Measurements from ENCODE around the gene PDZRN3. TPM values are rescaled to one million over a fixed set of nuclear protein-coding genes. Genes with fewer than 3 reads are reported as not detected.

PDZRN3 gene
- total RNA-seq, 2 experiments from 2014 or later, result not detected

DNA sequence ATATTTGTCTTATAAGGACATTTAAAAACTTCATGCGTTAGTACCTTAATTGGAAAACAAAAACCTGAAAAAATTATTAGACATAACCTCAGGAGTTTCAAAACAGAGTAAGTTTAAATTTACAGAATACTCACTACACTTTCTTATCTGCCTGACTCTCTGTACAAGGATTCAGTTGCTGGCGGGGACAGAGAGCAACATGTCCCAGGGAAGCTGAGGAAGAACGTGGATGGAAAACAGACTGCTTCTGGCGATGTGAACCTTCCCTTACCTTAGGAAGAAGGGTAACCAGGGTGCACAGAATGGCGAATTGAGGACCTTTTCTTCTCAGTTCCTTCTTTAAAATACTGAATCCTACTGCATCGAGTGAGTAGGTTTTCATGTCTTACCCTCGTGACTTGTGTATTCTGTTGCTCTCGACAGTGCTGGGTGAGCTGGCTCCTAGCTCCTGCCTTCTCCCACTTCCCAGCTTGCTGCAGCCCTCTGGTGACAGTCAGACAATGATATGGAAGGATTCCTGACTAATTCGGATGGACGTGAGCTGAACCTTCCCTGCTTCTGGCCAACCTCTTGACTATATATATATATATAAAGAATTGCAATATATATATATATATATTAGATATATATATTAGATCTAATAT is 178.2 kb downstream of the PDZRN3 start:
- no peaks in the 10 kb centered on the region for H3K9me3 Mint-ChIP-seq (ENCODE audit: insufficient read depth)
- ChIA-PET POLR2A (no interaction called here), CTCF (no interaction called here)
- no peak overlapping the region for H3K4me3 Mint-ChIP-seq
- no peaks in the 10 kb centered on the region for H3K36me3 Mint-ChIP-seq (ENCODE audit: low read depth)
- H3K4me1 Mint-ChIP-seq (ENCODE audit: low read depth), result no peaks in the 10 kb centered on the region
- no peak for ATAC-seq
- no peak overlapping the region for H3K27ac Mint-ChIP-seq
- H3K27me3 Mint-ChIP-seq (ENCODE audit: low read depth), result no peaks in the 10 kb centered on the region
- no peak for DNase-seq

DNA sequence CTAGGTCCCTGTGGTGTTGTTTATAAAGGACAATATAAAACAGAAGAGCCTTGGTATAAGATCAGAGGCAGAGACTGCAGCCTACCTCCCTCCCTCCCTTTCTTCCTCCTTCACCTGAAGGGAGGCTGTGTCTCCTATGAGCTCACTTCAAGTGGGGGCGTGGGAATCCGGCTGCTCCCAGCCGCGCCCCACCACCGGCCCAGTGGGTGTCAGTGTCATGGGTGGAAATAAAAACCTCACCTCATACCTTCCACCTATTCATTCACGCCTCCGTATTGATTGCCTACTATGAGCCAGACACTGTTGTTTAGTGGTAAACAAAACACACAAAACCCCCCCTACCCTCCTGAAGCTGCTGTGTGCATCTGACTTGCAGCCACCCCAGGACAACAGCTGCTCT is 181.9 kb downstream of the PDZRN3 start:
- H3K36me3 Mint-ChIP-seq (ENCODE audit: low read depth), result no peaks in the 10 kb centered on the region
- no peaks in the 10 kb centered on the region for H3K4me1 Mint-ChIP-seq (ENCODE audit: low read depth)
- ATAC-seq (no peak), DNase-seq (no peak)
- H3K27me3 Mint-ChIP-seq (ENCODE audit: low read depth), result no peaks in the 10 kb centered on the region
- H3K27ac Mint-ChIP-seq, result no peak overlapping the region
- no peak overlapping the region for H3K4me3 Mint-ChIP-seq
- CTCF ChIA-PET, result no interaction called here
- POLR2A ChIA-PET, result no interaction called here
- no peaks in the 10 kb centered on the region for H3K9me3 Mint-ChIP-seq (ENCODE audit: insufficient read depth)

DNA sequence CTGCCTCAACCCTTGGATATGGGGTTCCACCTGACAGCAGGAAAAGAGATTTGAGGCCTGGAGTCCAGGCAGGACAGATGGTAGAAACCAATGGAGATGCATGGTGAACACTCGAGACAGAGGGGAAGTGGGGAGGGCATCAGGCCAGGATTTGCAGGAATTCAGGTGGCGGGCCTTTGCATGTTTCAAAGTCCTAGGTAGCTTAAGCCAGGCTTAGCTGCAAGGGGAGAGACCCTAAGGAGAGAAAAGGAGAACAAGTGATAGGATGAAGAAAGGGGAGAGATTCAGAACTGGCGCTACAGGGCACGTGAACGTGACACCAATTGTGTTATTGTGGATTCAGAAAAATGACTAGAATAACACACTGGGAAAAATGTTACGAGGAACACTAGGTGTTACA is 182.6 kb downstream of the PDZRN3 start:
- Mint-ChIP-seq H3K27ac (no peak overlapping the region), H3K4me3 (no peak overlapping the region), H3K36me3 (ENCODE audit: low read depth) (no peaks in the 10 kb centered on the region), H3K4me1 (ENCODE audit: low read depth) (no peaks in the 10 kb centered on the region), H3K9me3 (ENCODE audit: insufficient read depth) (no peaks in the 10 kb centered on the region), H3K27me3 (ENCODE audit: low read depth) (no peaks in the 10 kb centered on the region)
- POLR2A ChIA-PET, result no interaction called here
- CTCF ChIA-PET, result no interaction called here
- ATAC-seq (no peak), DNase-seq (no peak)

DNA sequence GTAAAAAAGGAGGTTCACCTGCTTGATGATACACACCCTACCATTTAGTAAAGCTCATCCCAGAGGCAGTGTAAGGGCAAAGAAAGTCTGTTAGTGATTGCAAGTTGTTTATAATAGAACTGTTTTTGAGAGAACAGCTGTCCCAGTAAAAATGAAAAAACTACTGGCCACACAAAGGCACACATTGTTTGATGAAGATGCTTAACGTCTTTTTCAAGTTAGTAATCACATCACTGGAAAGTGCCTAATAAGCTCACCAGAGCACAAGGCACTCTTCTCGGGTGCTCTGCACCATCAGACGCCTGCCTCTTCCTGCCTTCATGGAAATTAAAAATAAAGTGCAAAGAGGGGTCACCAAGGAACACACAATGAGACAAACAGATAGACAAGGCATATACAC is 186.9 kb downstream of the PDZRN3 start:
- Mint-ChIP-seq H3K27ac (no peak overlapping the region), H3K4me3 (no peak overlapping the region), H3K27me3 (ENCODE audit: low read depth) (no peaks in the 10 kb centered on the region), H3K36me3 (ENCODE audit: low read depth) (no peaks in the 10 kb centered on the region), H3K4me1 (ENCODE audit: low read depth) (no peaks in the 10 kb centered on the region), H3K9me3 (ENCODE audit: insufficient read depth) (no peaks in the 10 kb centered on the region)
- ChIA-PET POLR2A (no interaction called here), CTCF (no interaction called here)
- DNase-seq (no peak), ATAC-seq (no peak)

DNA sequence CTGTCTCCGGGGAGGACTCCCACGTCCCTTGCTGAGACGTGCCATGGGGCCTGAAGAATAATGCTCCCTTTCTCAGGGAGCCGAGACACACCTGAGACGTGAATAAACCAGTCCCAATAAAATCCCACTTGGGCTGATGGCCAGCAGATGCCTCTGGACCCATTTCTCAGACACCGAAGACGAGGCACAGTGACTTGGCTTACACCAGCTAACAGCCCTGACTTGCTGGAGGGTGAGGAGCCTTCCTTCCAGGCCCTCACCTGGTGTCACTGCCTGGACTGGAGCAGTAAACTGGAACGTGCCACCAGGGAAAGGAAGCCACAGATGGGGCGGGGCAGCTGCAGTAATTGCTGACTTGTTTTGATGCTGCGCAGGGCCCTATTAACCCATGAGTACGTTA is 189.7 kb downstream of the PDZRN3 start:
- no peak overlapping the region for H3K4me3 Mint-ChIP-seq
- no peaks in the 10 kb centered on the region for H3K36me3 Mint-ChIP-seq (ENCODE audit: low read depth)
- ATAC-seq (no peak), DNase-seq (no peak)
- no peaks in the 10 kb centered on the region for H3K4me1 Mint-ChIP-seq (ENCODE audit: low read depth)
- no peaks in the 10 kb centered on the region for H3K27me3 Mint-ChIP-seq (ENCODE audit: low read depth)
- no peaks in the 10 kb centered on the region for H3K9me3 Mint-ChIP-seq (ENCODE audit: insufficient read depth)
- ChIA-PET CTCF (no interaction called here), POLR2A (no interaction called here)
- no peak overlapping the region for H3K27ac Mint-ChIP-seq

DNA sequence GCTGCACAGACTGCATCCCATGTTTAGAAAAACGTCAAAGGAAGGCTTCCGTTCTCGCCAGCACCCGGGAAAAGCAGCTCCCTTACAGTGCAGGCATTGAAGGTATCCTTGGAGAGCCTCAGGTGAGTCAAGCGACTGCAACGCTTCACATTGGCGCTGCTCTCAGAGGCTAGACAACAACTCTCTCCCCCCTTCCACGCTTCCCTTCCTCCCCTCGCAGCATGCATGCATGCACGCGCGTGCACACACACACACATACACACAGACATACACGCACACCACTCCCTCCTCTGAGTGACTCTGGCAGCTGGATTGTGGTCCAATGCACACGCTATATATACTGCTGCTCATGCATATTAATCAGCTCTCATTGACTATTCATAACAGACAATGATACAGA is 191.1 kb downstream of the PDZRN3 start:
- H3K4me3 Mint-ChIP-seq, result no peak overlapping the region
- no peak for DNase-seq
- H3K27me3 Mint-ChIP-seq (ENCODE audit: low read depth), result no peaks in the 10 kb centered on the region
- no peaks in the 10 kb centered on the region for H3K9me3 Mint-ChIP-seq (ENCODE audit: insufficient read depth)
- POLR2A ChIA-PET, result no interaction called here
- ATAC-seq, result no peak
- H3K4me1 Mint-ChIP-seq (ENCODE audit: low read depth), result no peaks in the 10 kb centered on the region
- H3K36me3 Mint-ChIP-seq (ENCODE audit: low read depth), result no peaks in the 10 kb centered on the region
- H3K27ac Mint-ChIP-seq, result no peak overlapping the region
- CTCF ChIA-PET, result no interaction called here

DNA sequence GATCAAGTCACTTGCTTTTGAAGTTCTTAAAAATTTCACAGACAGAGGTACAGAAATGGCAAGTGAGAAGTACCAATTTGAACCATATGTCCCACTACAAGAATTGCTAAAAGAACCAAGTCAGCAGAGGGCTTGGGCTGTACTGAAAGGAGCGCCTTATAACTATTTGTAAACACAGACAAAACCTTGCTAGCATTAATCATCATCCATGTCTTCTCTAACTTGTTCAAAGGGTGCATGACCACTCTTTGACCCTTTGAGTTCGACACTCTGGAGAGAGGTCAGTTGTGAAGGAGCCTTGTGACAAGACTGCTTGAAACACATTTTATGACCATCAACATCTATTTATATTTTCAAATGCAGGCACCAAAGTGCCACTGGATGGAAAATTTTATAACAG is 191.7 kb downstream of the PDZRN3 start:
- Mint-ChIP-seq H3K4me1 (ENCODE audit: low read depth) (no peaks in the 10 kb centered on the region), H3K4me3 (no peak overlapping the region), H3K27ac (no peak overlapping the region), H3K9me3 (ENCODE audit: insufficient read depth) (no peaks in the 10 kb centered on the region), H3K27me3 (ENCODE audit: low read depth) (no peaks in the 10 kb centered on the region), H3K36me3 (ENCODE audit: low read depth) (no peaks in the 10 kb centered on the region)
- ATAC-seq (no peak), DNase-seq (no peak)
- ChIA-PET POLR2A (no interaction called here), CTCF (no interaction called here)

DNA sequence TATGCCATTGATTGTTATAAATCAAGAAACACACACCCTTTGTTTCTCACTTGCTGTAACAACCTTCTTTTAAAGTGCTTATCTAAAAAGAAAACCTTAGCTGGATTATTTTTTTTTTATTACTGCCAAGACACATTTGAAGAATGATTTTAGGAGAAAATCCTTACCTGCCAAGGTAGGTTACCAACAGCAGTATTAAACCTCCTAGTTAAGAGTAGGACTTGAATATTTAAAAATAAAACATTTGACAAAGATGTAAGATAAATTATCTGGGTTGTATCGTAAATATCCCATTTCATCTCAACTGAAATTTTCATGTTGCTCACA is 192.1 kb downstream of the PDZRN3 start:
- H3K4me3 Mint-ChIP-seq, result no peak overlapping the region
- no peaks in the 10 kb centered on the region for H3K4me1 Mint-ChIP-seq (ENCODE audit: low read depth)
- ChIA-PET CTCF (no interaction called here), POLR2A (no interaction called here)
- DNase-seq (no peak), ATAC-seq (no peak)
- H3K9me3 Mint-ChIP-seq (ENCODE audit: insufficient read depth), result no peaks in the 10 kb centered on the region
- no peaks in the 10 kb centered on the region for H3K36me3 Mint-ChIP-seq (ENCODE audit: low read depth)
- H3K27ac Mint-ChIP-seq, result no peak overlapping the region
- no peaks in the 10 kb centered on the region for H3K27me3 Mint-ChIP-seq (ENCODE audit: low read depth)

DNA sequence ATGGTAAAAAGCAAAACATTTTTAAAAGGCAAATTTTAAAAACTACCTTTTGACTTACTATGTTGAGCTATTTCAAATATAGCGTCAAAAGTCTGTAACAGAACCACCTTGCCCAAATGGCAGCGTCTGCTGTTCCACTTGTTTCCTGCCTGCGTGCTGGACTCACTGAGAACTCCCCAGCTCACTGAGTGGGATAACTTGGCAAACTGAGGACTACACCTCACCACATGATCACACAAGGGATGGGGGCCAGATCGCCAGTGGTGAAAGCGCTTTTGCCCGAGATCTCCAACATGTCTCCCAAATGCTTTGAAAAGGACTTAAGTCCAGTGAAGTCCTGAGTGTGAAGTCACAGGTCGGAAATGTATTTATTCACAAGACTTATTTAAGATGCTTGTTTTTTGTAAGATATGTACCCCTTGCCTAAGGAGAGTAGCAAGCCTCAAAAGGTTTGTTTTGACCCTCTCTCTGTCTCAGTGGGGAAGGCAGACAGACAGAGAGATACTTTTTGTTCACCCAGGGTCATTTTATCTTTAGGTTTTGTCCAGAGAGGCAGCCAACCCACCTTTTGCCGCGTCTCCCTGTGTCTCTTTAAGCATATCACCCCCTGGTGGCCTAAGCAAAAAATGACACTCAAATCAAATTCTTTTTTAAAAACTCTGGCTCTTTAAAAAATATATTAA is 192.6 kb downstream of the PDZRN3 start:
- H3K27me3 Mint-ChIP-seq (ENCODE audit: low read depth), result no peaks in the 10 kb centered on the region
- peak; percentile 26 for DNase-seq

DNA sequence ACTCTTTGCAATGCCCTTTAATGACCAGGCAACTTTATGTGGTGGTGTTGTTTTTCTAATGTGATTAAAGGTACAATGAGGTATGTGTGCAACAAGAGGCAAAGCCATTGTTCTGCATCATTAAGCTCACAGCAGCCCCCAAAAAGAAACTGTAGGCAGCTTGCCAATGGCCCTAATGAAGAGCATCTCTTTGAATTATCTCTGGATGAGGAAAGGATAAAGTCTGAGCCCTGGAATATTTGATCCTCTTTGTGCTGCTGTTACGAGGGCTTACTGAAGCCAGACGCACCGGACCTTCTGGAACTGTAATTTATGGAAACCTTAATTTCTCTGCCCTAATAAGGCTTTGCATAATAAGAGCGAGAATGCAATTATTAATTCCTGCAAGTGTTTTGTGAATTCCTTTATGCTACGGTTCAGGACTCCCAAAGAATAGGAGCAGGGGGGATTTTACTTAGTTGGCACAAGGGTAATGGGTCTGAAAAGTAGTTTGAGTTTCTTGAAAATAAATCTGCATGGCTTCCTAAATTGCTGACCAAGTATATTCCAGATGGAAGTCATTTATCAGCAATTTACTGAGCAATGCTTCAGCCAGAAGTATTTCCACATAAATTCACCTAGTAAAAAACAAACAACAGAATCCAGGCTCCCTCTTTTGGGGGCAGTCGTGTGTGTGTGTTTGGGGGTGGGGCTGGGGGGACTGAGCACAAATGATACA is 193.4 kb downstream of the PDZRN3 start:
- no peak overlapping the region for H3K27ac Mint-ChIP-seq
- H3K9me3 Mint-ChIP-seq (ENCODE audit: insufficient read depth), result no peaks in the 10 kb centered on the region
- DNase-seq, result no peak
- H3K4me1 Mint-ChIP-seq (ENCODE audit: low read depth), result no peaks in the 10 kb centered on the region
- no peak overlapping the region for H3K4me3 Mint-ChIP-seq
- no peaks in the 10 kb centered on the region for H3K36me3 Mint-ChIP-seq (ENCODE audit: low read depth)
- no peak for ATAC-seq
- no peaks in the 10 kb centered on the region for H3K27me3 Mint-ChIP-seq (ENCODE audit: low read depth)
- POLR2A ChIA-PET, result no interaction called here
- CTCF ChIA-PET, result interaction anchor here (0.6 to 0.7 kb wide), 2 partner anchors 10 to 240 kb away, joined by 3 read pairs; no protein-coding TSS in a partner anchor

More for the DNA sequence above, 192.6 kb downstream of the PDZRN3 start:
- ChIA-PET CTCF (interaction anchor here (0.6 to 0.7 kb wide), 2 partner anchors 11 to 241 kb away, joined by 3 read pairs; no protein-coding TSS in a partner anchor), POLR2A (no interaction called here)
- Mint-ChIP-seq H3K4me3 (no peak overlapping the region), H3K27ac (no peak overlapping the region), H3K9me3 (ENCODE audit: insufficient read depth) (no peaks in the 10 kb centered on the region), H3K36me3 (ENCODE audit: low read depth) (no peaks in the 10 kb centered on the region), H3K4me1 (ENCODE audit: low read depth) (no peaks in the 10 kb centered on the region)
- ATAC-seq, result no peak

DNA sequence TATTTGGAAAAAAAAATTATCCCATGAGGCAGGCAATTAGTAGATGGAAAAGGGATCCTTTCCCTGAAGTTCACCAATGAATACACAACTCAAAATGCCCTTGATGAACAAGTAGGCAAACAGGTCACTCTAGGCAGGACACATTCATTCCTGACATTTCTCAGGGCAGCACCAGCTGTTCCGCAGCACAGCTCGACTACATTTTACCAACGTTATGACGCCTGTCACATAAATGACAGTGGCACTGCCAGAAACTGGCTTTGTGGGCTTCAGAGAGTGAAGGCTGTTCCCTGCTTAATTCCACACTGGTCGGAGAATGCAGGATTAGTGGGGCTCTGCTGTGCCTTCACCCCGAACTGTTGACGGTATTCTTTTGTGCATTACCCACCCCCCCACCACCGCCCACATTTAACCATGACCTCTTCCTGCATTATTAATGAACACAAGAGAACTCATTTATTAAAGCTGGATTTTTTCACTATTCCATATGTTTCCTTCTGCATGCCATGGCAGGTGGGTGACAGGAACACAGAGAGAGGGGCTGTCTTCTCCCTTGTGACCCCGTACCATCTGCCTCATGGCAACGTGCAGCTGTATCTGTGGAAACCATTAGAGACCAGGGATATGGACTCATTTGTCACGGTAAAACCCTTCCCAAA is 197.6 kb downstream of the PDZRN3 start:
- POLR2A ChIA-PET, result no interaction called here
- CTCF ChIA-PET, result no interaction called here
- DNase-seq (no peak), ATAC-seq (no peak)
- Mint-ChIP-seq H3K4me3 (no peak overlapping the region), H3K4me1 (ENCODE audit: low read depth) (no peaks in the 10 kb centered on the region), H3K36me3 (ENCODE audit: low read depth) (no peaks in the 10 kb centered on the region), H3K27me3 (ENCODE audit: low read depth) (no peaks in the 10 kb centered on the region), H3K9me3 (ENCODE audit: insufficient read depth) (no peaks in the 10 kb centered on the region), H3K27ac (no peak overlapping the region)

DNA sequence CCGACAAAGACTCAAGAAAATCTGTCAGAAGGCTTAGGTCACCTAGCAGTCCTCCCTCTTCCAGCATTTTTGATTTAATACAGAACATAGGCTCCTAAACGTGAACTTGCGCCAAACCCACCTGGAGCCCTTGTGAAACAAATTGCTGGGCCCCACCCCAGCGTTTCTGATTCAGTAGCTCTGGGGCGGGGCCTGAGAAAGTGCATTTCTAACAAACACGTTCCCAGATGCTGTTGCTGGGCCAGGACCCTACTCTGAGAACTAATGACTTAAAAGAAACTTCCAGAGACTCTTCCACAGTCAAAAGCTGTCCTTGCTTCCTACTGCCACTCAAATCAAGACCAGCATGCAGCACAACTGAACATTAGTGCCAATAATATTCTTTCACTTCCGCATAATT is 198.1 kb downstream of the PDZRN3 start:
- ATAC-seq (no peak), DNase-seq (no peak)
- Mint-ChIP-seq H3K9me3 (ENCODE audit: insufficient read depth) (no peaks in the 10 kb centered on the region), H3K27me3 (ENCODE audit: low read depth) (no peaks in the 10 kb centered on the region), H3K27ac (no peak overlapping the region), H3K4me3 (no peak overlapping the region), H3K36me3 (ENCODE audit: low read depth) (no peaks in the 10 kb centered on the region), H3K4me1 (ENCODE audit: low read depth) (no peaks in the 10 kb centered on the region)
- CTCF ChIA-PET, result no interaction called here
- POLR2A ChIA-PET, result no interaction called here

Measured in activated CD8-positive, alpha-beta T cell treated with anti-CD3 and anti-CD28 coated beads, Interleukin-2, amount 10 ng/mL, durations not matched to agents 7 days and 5 days (primary cell).